BE2C (cell line): ENCODE measurements around the gene CRISPLD2.

Experiments
- DNase-seq: peaks from one replicate; pipeline ENCODE4 v3.0.0-alpha.2; 2020
- H3K27me3 ChIP-seq: fragments of 250-450 bp; sonication (Bioruptor Pico); 2 replicates; pipeline ENCODE4 v1.5.1; 2020; ENCODE audit warnings: mild to moderate bottlenecking
- H3K36me3 ChIP-seq: fragments of 250-450 bp; sonication (Bioruptor Pico); 2 replicates; pipeline ENCODE4 v1.5.1; 2020; ENCODE audit warnings: mild to moderate bottlenecking
- H3K4me1 ChIP-seq: fragments of 250-450 bp; sonication (Bioruptor Pico); 2 replicates; pipeline ENCODE4 v1.5.1; 2020
- H3K4me3 ChIP-seq: 2 replicates; pipeline ENCODE4 v1.5.1; 2011; ENCODE audit warnings: low read depth, low read length
- H3K9me3 ChIP-seq: fragments of 250-450 bp; sonication (Bioruptor Pico); 2 replicates; pipeline ENCODE4 v1.5.1; 2020
- TF ChIP-seq, protein P1 (sequence below): IDR thresholded peaks from 2 replicates; pipeline ENCODE4 v1.5.1; 2012; ENCODE audit warnings: mild to moderate bottlenecking, low read depth, low read length

CRISPLD2 gene

DNA sequence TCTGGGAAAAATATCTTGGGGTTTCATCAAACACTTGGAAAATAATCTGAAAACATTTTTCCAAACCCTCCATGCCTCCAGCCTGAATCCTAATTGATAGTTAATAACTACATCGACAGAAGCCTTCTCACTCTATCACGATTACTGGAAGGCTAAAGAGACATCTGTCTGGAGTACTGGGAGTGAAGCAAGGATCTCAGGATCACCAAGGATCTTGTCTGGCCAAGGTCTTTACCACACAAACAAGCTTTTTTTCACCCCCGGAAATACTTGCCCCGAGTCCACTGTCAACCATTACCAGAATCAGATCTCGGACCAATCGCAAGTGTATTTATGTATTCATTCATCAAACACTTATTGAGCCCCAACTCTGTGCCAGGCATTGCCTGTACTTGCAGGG, 28.3 kb upstream of the CRISPLD2 start:
- DNase-seq, result no peak
- Histone ChIP-seq H3K9me3 (no peaks in the 10 kb centered on the region), H3K27me3 (no peaks in the 10 kb centered on the region), H3K4me3 (no peak overlapping the region), H3K4me1 (peaks cover 31% of the 10 kb centered on the region), H3K36me3 (no peaks in the 10 kb centered on the region)
- TF ChIP-seq, protein P1, sequence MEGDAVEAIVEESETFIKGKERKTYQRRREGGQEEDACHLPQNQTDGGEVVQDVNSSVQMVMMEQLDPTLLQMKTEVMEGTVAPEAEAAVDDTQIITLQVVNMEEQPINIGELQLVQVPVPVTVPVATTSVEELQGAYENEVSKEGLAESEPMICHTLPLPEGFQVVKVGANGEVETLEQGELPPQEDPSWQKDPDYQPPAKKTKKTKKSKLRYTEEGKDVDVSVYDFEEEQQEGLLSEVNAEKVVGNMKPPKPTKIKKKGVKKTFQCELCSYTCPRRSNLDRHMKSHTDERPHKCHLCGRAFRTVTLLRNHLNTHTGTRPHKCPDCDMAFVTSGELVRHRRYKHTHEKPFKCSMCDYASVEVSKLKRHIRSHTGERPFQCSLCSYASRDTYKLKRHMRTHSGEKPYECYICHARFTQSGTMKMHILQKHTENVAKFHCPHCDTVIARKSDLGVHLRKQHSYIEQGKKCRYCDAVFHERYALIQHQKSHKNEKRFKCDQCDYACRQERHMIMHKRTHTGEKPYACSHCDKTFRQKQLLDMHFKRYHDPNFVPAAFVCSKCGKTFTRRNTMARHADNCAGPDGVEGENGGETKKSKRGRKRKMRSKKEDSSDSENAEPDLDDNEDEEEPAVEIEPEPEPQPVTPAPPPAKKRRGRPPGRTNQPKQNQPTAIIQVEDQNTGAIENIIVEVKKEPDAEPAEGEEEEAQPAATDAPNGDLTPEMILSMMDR, result no peak

DNA sequence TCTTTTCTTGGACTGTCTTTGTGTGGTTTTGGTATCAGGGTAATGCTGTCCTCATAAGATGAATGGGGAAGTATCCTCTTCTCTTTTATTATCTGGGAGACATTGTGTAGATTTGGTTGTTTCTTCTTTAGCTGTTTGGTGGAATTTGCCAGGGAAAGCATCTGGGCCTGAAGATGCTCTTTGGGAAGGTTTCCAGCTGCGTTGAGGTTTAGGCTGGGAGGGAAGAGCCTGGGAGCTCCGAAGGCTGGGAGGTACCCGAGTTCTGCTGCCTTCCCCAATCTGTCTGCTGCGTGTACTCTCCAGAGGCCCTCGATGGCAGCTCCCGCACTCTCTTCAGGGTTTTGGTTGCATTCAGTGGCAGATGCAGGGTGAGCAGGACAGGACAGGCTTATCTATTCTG, 25.6 kb upstream of the CRISPLD2 start:
- Histone ChIP-seq H3K4me1 (peaks cover 23% of the 10 kb centered on the region), H3K27me3 (no peaks in the 10 kb centered on the region), H3K9me3 (no peaks in the 10 kb centered on the region; the same call in 1 of the 2 replicates), H3K36me3 (no peaks in the 10 kb centered on the region), H3K4me3 (no peak overlapping the region)
- DNase-seq, result no peak
- TF ChIP-seq, protein P1, result no peak

DNA sequence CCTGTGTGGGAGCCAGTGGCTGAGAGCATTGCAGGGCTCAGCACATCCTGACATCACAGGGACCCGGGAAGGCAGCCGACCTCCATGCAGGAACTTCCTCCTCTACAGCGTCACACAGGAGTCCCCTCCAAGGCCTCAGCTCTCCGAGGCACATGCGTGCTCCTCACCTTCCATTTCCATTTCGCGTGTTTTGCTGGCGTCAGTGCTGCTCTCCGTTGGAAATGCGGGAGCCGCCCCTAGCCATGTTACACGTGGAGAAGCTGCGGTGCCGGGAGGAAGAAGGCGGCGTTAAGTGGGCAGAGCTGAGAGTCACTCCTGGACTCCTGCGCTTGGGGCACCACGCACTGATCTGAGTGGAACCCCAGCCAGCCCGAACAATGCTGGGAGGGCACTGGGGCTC, 25.2 kb upstream of the CRISPLD2 start:
- TF ChIP-seq, protein P1, result no peak
- no peaks in the 10 kb centered on the region for H3K27me3 ChIP-seq
- no peaks in the 10 kb centered on the region for H3K36me3 ChIP-seq
- H3K4me3 ChIP-seq, result no peak overlapping the region
- DNase-seq, result no peak
- H3K9me3 ChIP-seq, result no peaks in the 10 kb centered on the region; the same call in 1 of the 2 replicates
- peaks cover 19% of the 10 kb centered on the region for H3K4me1 ChIP-seq

DNA sequence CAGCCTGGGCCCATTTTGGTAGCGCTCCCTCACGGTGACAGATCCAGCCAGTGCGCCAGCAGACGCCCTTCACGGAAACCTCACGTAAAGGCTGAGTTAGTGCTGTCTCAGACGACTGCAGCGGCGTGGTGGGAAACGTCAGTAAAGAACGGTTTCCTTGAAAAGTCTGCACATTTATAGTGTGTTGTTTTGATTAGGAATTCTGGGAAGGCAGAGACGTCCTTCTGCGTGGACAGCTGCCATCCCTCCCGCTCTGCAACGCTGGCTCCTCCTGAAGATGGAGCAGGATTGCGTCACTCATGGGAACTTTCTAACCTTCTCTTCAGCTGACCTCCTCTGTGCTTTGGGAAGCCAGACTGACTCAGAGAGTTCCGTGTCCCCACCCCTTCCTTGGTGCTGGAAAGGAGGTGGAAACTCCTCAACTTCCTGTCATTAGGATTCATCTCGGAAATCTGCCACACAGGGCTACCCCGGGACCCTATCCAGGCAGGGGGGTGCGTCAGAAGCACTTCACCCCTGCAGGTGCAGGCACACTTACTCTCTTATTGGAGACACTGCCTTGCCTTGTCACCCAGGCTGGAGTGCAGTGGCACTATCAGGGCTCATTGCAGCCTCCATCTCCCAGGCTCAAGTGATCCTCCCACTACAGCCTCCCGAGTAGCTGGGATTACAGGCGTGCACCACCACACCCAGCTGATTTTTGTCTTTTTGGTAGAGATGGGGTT, 24.3 kb upstream of the CRISPLD2 start:
- H3K4me3 ChIP-seq, result no peak overlapping the region
- H3K4me1 ChIP-seq, result peaks cover 11% of the 10 kb centered on the region
- no peaks in the 10 kb centered on the region for H3K27me3 ChIP-seq
- no peak for DNase-seq
- TF ChIP-seq, protein P1, result no peak
- H3K9me3 ChIP-seq, result no peaks in the 10 kb centered on the region; the same call in 1 of the 2 replicates
- no peaks in the 10 kb centered on the region for H3K36me3 ChIP-seq

DNA sequence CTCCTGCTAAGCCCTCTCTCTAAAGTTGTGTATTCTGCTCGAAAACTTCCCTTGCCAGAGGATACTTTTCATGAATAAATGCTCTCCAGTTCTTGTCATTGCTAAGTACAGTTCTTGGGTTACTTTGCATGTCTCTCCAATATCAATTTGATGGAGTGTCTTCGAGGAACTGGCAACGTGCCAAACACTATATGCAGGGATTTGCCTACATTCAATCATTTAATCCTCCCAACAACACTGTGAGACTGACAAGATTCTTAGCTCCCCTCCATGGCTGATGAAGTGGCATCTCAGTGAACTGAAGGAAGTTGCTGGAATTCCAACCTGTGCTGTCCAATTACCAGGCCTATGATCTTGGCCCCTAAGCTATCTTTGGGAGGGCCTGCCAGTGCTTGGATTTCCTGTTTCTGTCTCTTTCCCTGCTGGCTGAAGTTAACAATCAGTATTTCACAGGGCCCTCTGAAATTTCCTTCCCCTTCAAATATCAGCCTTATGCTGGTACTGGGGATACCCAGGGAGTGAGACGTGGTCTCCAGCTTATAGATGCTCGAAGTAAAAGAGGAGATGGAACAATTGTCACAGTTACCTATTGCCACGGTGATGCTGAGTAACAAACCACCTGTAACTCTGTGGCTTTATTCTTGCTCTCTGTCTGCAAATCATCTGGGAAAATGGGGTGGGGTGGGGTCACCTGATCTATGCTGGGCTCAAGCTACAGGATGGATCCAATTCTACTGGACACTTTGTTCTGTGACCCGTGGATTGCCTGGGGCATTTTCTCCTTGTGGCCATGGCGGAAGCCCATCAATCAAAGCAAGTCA, 19.4 kb upstream of the CRISPLD2 start:
- Histone ChIP-seq H3K36me3 (no peaks in the 10 kb centered on the region), H3K27me3 (no peaks in the 10 kb centered on the region), H3K4me3 (no peak overlapping the region), H3K4me1 (no peaks in the 10 kb centered on the region), H3K9me3 (no peaks in the 10 kb centered on the region; the same call in 1 of the 2 replicates)
- TF ChIP-seq, protein P1, result no peak
- DNase-seq, result no peak

DNA sequence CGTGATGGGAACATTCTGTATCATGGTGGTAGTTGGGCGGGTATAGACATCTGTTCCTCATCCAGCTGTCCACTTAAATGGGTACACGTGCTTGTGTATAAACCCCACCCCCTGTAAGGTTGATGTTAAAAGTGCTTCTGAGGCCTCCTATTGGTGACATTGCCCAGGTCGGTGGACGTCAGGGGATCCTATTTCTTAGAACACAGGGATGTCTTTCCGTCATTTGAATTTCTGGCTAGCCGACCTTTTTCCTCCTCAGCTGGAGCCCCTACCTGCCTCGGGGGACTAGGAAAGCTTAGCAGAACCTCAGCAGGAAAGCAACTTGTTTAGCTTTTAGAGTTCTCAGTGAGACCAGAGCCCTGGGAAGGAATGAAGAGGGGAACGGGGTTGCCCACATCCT, 16.6 kb upstream of the CRISPLD2 start:
- TF ChIP-seq, protein P1, result no peak
- peaks cover 7% of the 10 kb centered on the region for H3K4me1 ChIP-seq
- no peaks in the 10 kb centered on the region for H3K27me3 ChIP-seq
- H3K36me3 ChIP-seq, result no peaks in the 10 kb centered on the region
- H3K4me3 ChIP-seq, result no peak overlapping the region
- H3K9me3 ChIP-seq, result no peaks in the 10 kb centered on the region; the same call in 1 of the 2 replicates
- DNase-seq, result no peak
